Epithelial cell of esophagus (primary cell): ENCODE data around the gene CAMK2A.
"Not testable (repeated sequence)": the region's sequence is repeated elsewhere in the genome, so short reads cannot be mapped to it uniquely, and the experiment has no call there.

Source experiments
- DNase-seq: peaks from one replicate; pipeline ENCODE4 v3.0.0; 2010; ENCODE audit warnings: low read depth
- H3K4me3 ChIP-seq: 2 replicates; pipeline ENCODE4 v1.5.1; 2011; ENCODE audit warnings: mild to moderate bottlenecking, low read length, control low read depth
- TF ChIP-seq, protein P1 (sequence below): IDR thresholded peaks from 2 replicates; pipeline ENCODE4 v1.5.1; 2011; ENCODE audit warnings: low read depth, mild to moderate bottlenecking, low read length, control low read depth, inconsistent platforms; ENCODE audit not compliant: insufficient read depth; ENCODE audit errors: missing control alignments

CAMK2A gene

GRCh38 chr5:150252489-150252888, 37.1 kb downstream of the CAMK2A start:
- no peak overlapping the region for H3K4me3 ChIP-seq
- DNase-seq: no peak
- TF ChIP-seq, protein P1, sequence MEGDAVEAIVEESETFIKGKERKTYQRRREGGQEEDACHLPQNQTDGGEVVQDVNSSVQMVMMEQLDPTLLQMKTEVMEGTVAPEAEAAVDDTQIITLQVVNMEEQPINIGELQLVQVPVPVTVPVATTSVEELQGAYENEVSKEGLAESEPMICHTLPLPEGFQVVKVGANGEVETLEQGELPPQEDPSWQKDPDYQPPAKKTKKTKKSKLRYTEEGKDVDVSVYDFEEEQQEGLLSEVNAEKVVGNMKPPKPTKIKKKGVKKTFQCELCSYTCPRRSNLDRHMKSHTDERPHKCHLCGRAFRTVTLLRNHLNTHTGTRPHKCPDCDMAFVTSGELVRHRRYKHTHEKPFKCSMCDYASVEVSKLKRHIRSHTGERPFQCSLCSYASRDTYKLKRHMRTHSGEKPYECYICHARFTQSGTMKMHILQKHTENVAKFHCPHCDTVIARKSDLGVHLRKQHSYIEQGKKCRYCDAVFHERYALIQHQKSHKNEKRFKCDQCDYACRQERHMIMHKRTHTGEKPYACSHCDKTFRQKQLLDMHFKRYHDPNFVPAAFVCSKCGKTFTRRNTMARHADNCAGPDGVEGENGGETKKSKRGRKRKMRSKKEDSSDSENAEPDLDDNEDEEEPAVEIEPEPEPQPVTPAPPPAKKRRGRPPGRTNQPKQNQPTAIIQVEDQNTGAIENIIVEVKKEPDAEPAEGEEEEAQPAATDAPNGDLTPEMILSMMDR: no peak

DNA sequence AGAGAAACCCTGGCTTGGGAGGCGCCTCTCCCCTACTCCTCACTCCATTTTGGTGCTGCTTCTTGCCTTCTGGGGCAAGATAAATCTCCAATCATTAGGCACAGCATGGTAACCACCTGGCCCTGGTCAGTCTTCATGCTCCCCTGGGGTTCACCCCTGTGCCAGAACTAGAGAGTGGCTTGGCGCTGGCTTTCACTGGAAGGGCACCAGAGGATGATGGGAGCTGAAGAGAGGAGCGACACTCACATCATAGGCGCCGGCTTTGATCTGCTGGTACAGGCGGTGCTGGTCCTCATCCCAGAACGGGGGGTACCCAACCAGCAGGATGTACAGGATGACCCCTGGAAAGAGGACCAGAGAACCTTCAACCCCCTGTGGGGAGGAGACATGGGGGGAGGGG, 38.1 kb downstream of the CAMK2A start:
- TF ChIP-seq, protein P1: no peak
- H3K4me3 ChIP-seq: no peak overlapping the region
- DNase-seq: no peak

DNA sequence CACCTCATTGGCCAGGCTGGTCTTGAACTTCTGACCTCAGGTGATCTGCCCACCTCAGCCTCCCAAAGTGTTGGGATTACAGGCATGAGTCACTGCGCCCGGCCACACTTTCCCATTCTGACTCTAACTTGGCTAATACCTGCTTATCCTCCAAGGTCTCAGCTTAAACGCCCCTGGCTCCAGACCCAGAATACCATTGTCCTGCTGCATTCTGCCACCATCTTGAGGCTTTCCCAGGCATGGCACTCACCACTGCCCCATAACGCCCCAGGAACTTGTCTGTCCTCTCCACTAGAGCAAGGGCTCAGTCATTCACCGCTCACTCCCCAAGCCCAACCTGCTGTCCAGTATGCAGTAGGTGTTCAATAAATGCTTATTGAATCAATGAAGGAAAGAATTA, 39.8 kb downstream of the CAMK2A start:
- TF ChIP-seq, protein P1: no peak
- no peak for DNase-seq
- no peak overlapping the region for H3K4me3 ChIP-seq

- TF ChIP-seq, protein P1: no peak
- H3K4me3 ChIP-seq: no peak overlapping the region
- no peak for DNase-seq
Observed at GRCh38 chr5:150248946-150249345, 40.6 kb downstream of the CAMK2A start.

DNA sequence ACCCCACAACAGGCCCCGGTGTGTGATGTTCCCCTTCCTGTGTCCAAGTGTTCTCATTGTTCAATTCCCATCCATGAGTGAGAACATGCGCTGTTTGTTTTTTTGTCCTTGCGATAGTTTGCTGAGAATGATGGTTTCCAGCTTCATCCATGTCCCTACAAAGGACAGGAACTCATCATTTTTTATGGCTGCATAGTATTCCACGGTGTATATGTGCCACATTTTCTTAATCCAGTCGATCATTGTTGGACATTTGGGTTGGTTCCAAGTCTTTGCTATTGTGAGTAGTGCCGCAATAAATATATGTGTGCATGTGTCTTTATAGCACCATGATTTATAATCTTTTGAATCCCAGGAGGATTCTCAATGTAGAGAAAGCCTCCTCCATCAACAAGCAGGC, 41.1 kb downstream of the CAMK2A start:
- DNase-seq, H3K4me3 ChIP-seq: not testable (repeated sequence)

- TF ChIP-seq, protein P1: no peak
- H3K4me3 ChIP-seq: no peak overlapping the region
- no peak for DNase-seq
Observed at GRCh38 chr5:150247726-150248125, 41.8 kb downstream of the CAMK2A start.

DNA sequence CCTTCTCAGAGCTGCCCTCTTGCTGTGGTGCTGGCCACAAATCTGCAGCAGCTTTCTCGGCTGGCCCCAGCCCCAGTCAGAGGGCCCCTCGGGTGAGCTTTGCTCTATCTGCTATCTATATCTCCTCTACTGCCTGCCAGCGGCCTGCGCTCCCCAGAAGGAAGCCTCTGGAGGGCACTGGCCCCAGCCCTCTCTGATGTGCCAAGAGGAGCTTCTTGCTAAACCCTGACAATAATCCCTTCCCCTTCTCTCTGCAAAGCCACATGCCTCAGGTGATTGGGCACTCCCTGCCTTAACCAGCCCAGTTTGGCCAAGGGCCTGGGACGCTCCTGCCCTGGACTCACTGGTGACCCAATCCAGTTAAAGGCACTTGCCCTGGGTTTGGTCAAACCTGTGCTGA, 42.7 kb downstream of the CAMK2A start:
- H3K4me3 ChIP-seq: no peak overlapping the region
- DNase-seq: no peak
- TF ChIP-seq, protein P1: no peak

GRCh38 chr5:150246429-150246828, 43.1 kb downstream of the CAMK2A start:
- TF ChIP-seq, protein P1: no peak
- no peak overlapping the region for H3K4me3 ChIP-seq
- no peak for DNase-seq
